ENCODE measurements around the gene GALK1.

The GALK1 gene

DNA sequence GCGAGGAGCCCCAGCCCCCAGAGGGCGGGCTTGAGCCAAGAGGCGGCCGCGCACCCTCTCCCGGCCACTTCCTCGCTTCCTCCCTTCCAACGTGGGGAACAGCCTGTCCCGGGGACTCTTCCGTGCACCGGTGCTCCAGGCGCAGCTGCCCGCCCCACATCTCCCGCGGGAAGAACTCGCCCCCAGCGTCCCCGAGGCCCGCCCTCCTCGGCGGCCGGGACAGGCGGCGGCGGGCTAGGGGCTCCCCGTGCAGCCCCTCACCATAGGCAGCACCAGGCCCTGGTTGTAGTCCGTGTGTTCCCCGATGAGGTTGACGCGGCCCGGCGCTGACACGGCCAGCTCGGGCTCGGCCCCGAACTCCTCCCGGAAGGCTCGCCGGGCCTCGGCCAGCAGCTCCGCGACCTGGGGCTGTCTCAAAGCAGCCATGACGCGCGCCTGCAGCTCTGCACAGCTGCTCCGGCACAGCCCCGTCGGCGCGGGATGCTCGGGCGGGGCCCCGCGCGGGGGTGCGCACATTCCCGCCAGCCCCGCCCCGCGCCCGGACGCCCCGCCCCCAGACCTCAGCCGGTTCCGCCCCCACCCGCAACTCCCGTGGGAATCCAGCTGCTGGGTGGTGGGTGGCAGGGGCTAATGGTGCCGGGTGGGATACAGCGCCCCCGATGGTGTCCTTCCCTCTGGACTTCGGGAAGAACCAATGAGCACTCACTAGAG lies at the start of gene GALK1:
GALK1 (minus strand) TSS at position 482 of the 711 bp plus-strand sequence; CDS start at position 426, 56 bp downstream.
- TF ChIP-seq, protein P1, sequence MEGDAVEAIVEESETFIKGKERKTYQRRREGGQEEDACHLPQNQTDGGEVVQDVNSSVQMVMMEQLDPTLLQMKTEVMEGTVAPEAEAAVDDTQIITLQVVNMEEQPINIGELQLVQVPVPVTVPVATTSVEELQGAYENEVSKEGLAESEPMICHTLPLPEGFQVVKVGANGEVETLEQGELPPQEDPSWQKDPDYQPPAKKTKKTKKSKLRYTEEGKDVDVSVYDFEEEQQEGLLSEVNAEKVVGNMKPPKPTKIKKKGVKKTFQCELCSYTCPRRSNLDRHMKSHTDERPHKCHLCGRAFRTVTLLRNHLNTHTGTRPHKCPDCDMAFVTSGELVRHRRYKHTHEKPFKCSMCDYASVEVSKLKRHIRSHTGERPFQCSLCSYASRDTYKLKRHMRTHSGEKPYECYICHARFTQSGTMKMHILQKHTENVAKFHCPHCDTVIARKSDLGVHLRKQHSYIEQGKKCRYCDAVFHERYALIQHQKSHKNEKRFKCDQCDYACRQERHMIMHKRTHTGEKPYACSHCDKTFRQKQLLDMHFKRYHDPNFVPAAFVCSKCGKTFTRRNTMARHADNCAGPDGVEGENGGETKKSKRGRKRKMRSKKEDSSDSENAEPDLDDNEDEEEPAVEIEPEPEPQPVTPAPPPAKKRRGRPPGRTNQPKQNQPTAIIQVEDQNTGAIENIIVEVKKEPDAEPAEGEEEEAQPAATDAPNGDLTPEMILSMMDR (IDR thresholded peaks at IDR 0.05; ENCODE audit: poor library complexity, severe bottlenecking), result peak; percentile 80
- DNase-seq (ENCODE audit: low spot score) (peak; percentile 78), ATAC-seq (ENCODE audit: low read depth) (peak; percentile 44)
- no peaks in the 10 kb centered on the region for H3K36me3 ChIP-seq (ENCODE audit: low read depth)
- H3K27ac ChIP-seq (ENCODE audit: poor library complexity, severe bottlenecking), result peak within 1 kb of the TSS; percentile 51
- H3K4me1 ChIP-seq (ENCODE audit: insufficient read depth, poor library complexity, severe bottlenecking), result peaks cover 6% of the 10 kb centered on the region
- no peaks in the 10 kb centered on the region for H3K9me3 ChIP-seq (ENCODE audit: severe bottlenecking)
- no peaks in the 10 kb centered on the region for H3K27me3 ChIP-seq (ENCODE audit: insufficient read depth, poor library complexity, severe bottlenecking)
- H3K4me3 ChIP-seq (ENCODE audit: severe bottlenecking), result peak within 1 kb of the TSS; percentile 41

DNA sequence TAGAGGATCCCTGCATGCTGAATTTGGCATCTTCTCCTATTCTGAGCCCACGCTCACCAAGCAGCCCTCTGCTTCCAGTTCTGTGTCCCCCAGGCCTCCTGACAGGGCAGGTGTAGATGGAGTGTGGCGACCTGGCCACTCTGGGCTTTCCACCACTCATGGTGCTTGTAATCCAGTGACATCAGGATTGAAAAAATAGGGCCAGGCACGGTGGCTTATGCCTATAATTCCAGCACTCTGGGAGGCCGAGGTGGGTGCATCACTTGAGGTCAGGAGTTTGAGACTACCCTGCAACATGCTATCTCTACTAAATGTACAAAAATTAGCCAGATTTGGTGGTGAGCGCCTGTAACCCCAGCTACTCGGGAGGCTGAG lies 49.0 kb upstream of the GALK1 start:
- TF ChIP-seq, protein P1 (IDR thresholded peaks at IDR 0.05; ENCODE audit: poor library complexity, severe bottlenecking), result no peak
- no peaks in the 10 kb centered on the region for H3K9me3 ChIP-seq (ENCODE audit: severe bottlenecking)
- no peak for ATAC-seq (ENCODE audit: low read depth)

DNA sequence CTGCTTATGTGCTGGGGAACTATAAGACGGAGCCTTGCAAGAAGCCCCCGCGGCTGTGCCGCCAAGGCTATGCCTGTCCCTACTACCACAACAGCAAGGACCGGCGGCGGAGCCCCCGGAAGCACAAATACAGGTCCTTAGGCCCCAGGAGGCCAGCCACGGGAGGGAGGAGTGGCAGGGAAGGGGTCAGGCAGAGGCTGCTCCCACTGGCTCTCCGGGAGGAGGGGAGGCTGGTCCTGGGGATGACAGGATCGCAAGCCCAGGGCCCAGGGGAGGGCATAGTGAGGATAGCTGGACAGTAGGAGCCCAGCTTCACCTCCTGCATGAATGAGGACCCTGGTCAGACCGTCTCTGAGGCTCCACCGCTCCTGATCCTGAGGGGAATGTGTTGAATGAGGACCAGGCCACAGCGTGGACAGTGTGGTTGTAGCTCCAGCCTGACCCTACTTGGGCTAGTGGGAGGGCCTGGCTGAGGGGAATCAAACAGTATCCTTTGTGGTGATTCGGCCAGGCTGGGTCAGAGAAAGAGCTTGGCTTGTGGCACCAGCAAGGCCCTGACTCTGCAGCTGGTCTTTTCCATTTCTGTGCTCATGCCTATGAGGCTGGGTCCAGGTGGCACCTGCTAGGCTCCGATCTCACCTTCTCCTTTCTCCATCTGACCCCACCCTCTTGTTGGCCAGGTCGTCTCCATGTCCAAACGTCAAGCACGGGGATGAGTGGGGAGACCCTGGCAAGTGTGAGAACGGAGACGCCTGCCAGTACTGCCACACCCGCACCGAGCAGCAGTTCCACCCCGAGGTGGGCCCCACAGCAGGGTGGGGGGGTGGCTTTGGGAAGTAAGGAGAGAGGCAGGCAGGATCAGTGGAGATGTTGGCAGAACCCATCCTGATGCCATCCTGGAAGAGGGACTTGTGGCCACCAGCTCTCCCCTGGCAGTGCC lies 48.4 kb upstream of the GALK1 start:
- TF ChIP-seq, protein P1 (IDR thresholded peaks at IDR 0.05; ENCODE audit: poor library complexity, severe bottlenecking), result no peak
- Histone ChIP-seq H3K4me1 (ENCODE audit: insufficient read depth, poor library complexity, severe bottlenecking) (peaks cover 13% of the 10 kb centered on the region), H3K27me3 (ENCODE audit: insufficient read depth, poor library complexity, severe bottlenecking) (no peaks in the 10 kb centered on the region), H3K27ac (ENCODE audit: poor library complexity, severe bottlenecking) (no peak overlapping the region), H3K4me3 (ENCODE audit: severe bottlenecking) (no peak overlapping the region), H3K9me3 (ENCODE audit: severe bottlenecking) (no peaks in the 10 kb centered on the region), H3K36me3 (ENCODE audit: low read depth) (peaks cover 10% of the 10 kb centered on the region; the same call in 1 of the 2 replicates)
- DNase-seq (ENCODE audit: low spot score), result peak; percentile 64
- no peak for ATAC-seq (ENCODE audit: low read depth)

More for the DNA sequence above, 49.0 kb upstream of the GALK1 start:
- Histone ChIP-seq H3K36me3 (ENCODE audit: low read depth) (peaks cover 13% of the 10 kb centered on the region; the same call in 1 of the 2 replicates), H3K4me1 (ENCODE audit: insufficient read depth, poor library complexity, severe bottlenecking) (peaks cover 9% of the 10 kb centered on the region), H3K4me3 (ENCODE audit: severe bottlenecking) (no peak overlapping the region), H3K27me3 (ENCODE audit: insufficient read depth, poor library complexity, severe bottlenecking) (no peaks in the 10 kb centered on the region), H3K27ac (ENCODE audit: poor library complexity, severe bottlenecking) (no peak overlapping the region)
- DNase-seq (ENCODE audit: low spot score), result no peak

DNA sequence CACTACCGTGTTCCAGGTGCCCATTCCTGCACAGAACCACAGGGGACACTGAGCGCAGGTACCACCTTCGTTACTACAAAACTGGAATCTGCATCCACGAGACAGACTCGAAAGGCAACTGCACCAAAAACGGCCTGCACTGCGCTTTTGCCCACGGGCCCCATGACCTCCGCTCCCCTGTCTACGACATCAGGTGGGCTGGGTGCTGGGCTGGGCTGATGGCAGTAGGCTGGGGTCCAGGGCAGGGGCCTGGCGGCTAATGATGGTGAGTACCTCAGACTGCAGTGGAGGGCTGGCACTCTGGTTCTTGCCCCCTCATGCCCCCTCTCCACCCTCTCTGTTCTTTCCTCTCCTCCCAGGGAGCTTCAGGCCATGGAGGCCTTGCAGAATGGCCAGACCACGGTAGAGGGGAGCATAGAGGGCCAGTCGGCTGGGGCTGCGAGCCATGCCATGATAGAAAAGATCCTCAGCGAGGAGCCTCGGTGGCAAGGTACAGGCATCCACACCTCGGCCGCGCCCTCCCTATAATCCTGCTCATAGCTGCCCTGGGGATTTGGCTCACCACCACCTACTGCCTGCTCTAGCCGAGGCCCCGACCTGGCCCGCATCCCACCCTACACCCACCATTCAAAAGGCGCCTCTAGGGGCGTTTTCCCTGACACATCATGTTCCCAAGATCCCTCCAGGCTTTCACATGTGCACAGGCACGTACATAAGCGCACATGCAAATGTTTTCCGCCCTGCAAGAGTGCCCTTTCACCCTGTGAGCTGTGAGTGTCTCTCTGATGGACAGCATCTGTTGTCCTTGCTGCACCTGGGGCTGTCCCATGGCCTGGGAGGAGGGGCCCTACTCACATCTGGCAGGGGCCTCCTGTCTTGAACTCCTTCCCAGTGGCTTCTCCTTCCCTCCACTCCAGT lies 47.4 kb upstream of the GALK1 start:
- Histone ChIP-seq H3K4me1 (ENCODE audit: insufficient read depth, poor library complexity, severe bottlenecking) (peaks cover 14% of the 10 kb centered on the region), H3K27me3 (ENCODE audit: insufficient read depth, poor library complexity, severe bottlenecking) (no peaks in the 10 kb centered on the region), H3K27ac (ENCODE audit: poor library complexity, severe bottlenecking) (no peak overlapping the region), H3K4me3 (ENCODE audit: severe bottlenecking) (no peak overlapping the region), H3K9me3 (ENCODE audit: severe bottlenecking) (no peaks in the 10 kb centered on the region), H3K36me3 (ENCODE audit: low read depth) (peaks cover 10% of the 10 kb centered on the region; the same call in 1 of the 2 replicates)
- DNase-seq (ENCODE audit: low spot score) (no peak), ATAC-seq (ENCODE audit: low read depth) (no peak)
- TF ChIP-seq, protein P1 (IDR thresholded peaks at IDR 0.05; ENCODE audit: poor library complexity, severe bottlenecking), result no peak
